ENCODE measurements around the gene FBXW10.
"Not testable (repeated sequence)": the region's sequence is repeated elsewhere in the genome, so short reads cannot be mapped to it uniquely, and the experiment has no call there.

FBXW10 gene, protein sequence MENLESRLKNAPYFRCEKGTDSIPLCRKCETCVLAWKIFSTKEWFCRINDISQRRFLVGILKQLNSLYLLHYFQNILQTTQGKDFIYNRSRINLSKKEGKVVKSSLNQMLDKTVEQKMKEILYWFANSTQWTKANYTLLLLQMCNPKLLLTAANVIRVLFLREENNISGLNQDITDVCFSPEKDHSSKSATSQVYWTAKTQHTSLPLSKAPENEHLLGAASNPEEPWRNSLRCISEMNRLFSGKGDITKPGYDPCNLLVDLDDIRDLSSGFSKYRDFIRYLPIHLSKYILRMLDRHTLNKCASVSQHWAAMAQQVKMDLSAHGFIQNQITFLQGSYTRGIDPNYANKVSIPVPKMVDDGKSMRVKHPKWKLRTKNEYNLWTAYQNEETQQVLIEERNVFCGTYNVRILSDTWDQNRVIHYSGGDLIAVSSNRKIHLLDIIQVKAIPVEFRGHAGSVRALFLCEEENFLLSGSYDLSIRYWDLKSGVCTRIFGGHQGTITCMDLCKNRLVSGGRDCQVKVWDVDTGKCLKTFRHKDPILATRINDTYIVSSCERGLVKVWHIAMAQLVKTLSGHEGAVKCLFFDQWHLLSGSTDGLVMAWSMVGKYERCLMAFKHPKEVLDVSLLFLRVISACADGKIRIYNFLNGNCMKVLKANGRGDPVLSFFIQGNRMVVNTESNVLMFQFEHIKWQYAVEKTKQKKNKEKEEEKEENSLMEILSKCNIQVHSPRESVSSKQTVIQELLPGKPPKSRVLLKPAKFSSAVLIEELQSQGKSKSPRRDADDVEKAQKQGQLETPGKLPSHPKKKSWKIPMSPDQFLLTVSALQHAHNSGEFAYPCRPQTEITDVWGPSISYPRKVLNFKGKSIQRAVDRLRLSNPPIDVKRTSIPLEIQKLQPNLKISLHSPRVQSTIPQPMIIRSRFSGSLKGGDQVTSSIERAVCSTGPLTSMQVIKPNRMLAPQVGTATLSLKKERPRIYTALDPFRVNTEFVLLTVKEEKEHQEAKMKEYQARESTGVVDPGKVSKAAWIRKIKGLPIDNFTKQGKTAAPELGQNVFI

DNA sequence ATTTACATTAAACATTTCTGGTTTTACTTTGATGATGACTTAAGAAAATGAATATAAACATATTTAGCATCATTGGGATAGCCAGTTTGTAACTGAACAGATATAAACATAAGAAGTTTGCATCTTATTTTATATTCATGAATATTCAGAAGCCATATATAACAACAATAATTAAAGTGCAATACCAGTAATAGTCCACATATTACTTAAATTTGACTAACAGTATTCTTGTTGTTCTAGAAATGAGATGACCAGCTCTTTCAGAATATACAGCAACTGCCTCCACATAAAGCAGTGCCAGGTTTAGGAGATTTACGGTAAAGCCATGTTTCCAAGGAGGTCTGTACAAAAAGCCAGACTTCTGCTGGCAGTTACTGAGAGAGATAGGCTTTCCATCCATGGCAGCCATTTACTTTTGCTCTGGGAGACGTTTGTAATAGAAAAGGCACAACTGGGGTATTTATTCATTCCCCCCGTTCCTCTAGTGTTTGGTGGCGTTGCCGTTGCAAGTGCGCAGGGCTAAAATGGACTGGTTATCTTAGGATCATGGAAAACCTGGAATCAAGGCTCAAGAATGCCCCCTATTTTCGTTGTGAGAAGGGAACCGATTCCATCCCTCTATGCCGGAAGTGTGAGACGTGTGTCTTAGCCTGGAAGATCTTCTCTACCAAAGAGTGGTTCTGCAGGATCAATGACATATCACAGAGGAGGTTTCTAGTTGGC lies at the start of gene FBXW10:
Gene FBXW10, plus strand, starts transcription at position 356 of the 723 bp plus-strand sequence. Its CDS starts 191 bp downstream, at position 547.
- not testable (repeated sequence) for DNase-seq

DNA sequence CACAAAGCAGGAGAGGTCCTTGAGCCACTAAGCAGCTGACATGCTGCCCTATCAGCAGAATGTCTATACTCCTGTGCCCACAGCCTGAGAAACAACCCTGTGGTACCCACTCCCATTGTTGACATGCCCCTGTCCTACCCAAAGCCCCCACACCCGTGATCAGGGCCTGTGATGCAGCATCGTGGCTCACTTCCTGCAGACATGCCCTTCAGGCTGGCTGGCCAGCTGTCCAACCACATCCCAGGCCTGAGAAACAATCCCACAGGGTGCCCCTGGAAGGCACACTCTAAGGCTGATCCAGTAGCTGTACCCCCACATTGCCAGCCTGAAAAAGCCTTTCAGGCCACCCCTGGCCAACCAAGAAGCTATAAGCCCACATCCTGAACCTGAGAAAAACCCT lies 48.7 kb upstream of the FBXW10 start:
- DNase-seq: not testable (repeated sequence)

GRCh38 chr17:18698473-18699103 lies 45.3 kb upstream of the FBXW10 start:
- DNase-seq: not testable (repeated sequence)

GRCh38 chr17:18705955-18706354 lies 37.9 kb upstream of the FBXW10 start:
- DNase-seq: not testable (repeated sequence)

- DNase-seq: not testable (repeated sequence)
Measured at GRCh38 chr17:18708215-18708614, 35.6 kb upstream of the FBXW10 start.

DNA sequence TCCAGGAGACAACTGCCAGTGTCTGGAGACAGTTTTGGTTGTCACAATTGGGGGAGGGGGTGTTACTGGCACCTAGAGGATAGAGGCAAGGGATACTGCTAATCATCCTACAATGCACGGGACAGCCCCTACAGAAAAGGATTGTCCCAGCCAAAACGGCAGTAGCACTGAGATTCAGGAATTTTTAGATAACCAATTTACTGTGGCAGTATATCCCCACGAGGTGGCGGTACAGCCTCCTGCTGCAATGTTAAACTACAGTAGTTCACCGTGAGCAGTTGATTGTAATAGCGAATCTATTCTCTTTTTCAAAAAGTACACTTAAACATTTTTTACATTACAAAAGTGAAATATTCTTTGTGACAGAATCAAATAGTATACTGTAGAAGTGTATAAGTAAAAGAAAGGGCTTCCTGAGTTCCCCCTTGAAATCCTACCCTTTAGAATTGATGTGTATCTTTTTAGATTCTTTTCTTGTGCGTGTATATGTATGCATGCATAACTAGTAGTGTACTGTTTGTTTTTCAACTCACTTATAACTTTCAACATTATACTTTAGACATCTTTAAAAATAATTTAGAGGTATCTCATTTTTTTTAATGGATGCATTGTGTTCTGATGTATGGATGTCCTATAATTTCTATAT lies 31.4 kb upstream of the FBXW10 start:
- DNase-seq: peak; percentile 60

DNA sequence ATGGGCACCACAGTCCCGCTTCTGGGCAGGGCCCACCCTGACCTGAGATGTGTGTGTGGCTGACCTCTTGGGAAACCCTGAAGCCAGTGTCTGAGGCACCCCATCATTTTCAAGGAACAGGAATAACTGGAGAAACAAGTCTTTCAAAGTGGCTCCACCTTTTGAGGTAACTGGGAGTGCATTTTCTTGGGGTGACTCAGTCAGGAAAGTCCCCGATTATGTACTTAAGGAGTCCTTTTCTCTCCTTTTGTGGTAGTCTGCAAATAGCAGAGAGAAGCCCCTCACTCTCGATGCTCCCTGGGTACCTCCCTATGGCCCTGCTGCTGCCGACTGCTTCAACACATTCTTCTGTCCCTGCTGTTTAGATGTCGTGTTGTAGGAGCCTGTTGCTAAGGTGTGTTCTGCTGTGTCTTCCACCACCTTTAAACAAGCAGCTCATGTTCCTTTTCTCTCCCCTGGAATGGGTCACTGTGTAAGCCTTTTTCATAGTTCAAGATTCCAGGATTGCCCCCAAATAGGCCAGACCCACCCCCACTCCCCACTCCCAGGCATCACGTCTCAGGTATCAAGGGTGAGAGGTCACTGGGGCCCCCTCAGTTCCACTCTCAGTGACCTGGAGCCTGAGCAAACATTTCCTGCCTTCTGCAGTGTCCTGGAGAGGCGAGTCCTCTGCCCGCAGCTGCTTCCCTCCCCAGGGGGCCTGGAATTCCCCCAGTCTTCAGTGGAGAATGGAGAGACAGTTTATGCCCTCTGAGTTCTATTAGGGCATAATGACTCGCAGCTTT lies 25.0 kb upstream of the FBXW10 start:
- DNase-seq: not testable (repeated sequence)

DNA sequence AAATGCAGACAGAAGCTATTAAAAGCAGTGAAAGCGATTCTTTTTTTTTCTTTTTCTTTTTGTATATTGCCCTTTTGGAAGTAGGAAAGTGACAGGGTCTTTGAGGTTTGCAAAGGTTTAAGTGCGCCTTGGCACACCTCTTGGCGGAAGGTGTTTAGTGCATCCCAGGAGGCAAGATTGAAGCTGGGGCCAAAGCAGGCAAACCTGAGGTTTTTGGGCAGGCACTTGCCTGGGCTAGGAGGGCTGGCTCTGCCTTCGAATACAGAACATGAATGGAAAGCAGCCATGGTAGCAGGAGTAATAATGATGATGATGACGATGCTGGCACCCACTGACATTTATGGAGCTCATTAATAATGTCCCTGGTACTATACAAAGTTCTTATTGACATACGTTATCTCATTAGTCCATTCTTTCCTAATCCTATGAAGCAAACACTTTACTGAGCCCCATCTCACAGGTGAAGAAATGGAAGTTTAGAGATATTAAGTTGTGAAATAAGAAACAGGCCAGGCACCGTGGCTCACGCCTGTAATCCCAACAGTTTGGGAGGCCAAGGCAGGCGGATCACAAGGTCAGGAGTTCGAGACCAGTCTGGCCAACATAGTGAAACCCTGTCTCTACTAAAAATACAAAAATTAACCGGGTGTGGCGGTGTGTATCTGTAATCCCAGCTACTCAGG lies 24.3 kb upstream of the FBXW10 start:
- not testable (repeated sequence) for DNase-seq

DNA sequence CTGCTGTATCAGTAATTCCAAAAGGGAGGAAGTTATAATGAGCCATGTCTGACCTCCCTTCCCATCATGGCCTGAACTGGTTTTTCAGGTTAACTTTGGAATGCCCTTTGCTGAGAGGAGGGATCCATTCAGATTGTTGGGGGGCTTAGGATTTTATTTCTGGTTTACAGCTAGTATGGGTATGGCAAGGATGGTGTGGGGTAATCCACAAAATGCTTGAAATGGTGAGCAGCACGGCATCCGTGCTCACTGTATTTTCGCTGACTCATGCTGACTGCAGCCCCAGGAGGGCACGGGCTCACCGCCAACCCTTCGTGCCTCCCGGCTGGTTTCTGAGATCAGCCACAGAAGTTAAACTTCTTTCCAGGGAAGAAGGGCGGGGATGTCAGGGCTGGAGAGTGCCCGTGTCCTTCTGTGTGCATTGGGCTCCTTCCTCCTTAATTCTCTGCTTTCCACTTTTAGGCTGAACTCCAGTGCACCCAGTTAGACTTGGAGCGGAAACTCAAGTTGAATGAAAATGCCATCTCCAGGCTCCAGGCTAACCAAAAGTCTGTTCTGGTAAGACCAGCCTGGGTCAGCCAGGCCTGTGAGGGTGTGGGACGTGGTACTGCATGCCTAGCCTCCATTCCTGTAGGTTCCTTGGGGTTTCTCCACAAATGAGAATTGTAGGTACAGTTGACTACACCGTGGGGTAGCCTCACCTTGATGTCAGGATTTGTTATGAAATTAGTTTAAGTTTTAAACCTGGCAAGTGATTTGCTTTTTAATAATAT lies 21.9 kb upstream of the FBXW10 start:
- DNase-seq: not testable (repeated sequence)

DNA sequence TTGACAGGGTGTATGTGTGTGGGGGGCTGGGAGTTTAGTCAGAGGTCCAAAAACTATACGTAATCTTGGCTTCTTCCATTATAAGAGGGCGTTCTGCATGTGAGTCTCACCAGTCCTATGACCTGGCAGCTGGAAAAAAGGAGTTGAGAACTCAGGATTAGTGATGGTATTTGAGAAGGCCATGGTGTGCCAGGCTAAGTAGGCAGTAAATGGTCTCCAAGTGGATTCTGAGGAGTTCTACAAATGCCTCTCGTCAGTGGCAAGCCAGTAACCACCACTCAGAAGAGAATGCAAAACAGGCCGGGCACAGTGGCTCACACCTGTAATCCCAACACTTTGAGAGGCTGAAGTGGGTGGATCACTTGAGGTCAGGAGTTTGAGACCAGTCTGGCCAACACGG lies 21.2 kb upstream of the FBXW10 start:
- DNase-seq: not testable (repeated sequence)

DNA sequence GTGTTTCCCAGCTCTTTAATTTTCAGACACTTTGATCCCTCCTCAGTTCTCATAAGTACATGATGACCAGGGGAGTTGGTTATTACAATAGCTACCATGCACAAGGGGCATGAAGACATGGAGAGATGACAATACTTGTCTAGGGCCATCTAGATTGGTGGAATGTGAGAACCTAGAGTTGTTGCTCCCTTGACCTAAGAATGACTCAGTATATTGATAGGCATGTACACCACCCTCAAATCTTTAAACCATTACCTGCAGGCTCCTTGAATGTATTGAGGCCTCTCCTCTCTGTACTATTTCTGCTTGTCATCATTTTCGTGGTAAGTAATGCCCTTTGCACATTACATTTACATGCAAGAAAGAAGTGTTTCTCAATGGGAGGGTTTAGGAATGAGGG lies 20.3 kb upstream of the FBXW10 start:
- DNase-seq: not testable (repeated sequence)

GRCh38 chr17:18732438-18732837 lies 11.4 kb upstream of the FBXW10 start:
- DNase-seq: not testable (repeated sequence)

DNA sequence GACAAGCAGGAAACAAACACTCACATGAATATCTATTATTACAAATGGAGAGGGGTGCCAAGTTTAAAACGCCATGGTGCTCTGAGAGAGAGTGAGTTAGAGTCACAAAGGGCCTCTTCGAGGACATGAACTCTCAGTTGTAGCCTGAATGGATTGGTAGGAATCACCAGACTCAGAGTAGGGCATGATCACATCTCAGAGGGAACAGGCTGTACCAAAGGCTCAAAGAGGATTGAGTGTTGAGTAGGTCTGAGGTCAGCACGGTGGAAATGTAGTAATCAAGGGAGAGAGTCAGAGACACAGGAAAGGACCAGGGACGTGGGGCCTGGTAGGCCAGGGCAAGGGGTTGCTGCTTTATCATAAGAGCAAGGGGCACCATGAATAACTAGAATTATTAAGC lies 10.5 kb upstream of the FBXW10 start:
- not testable (repeated sequence) for DNase-seq

GRCh38 chr17:18739616-18740391 lies 4.0 kb upstream of the FBXW10 start:
- not testable (repeated sequence) for DNase-seq

GRCh38 chr17:18741228-18741627 lies 2.6 kb upstream of the FBXW10 start:
- DNase-seq: not testable (repeated sequence)

DNA sequence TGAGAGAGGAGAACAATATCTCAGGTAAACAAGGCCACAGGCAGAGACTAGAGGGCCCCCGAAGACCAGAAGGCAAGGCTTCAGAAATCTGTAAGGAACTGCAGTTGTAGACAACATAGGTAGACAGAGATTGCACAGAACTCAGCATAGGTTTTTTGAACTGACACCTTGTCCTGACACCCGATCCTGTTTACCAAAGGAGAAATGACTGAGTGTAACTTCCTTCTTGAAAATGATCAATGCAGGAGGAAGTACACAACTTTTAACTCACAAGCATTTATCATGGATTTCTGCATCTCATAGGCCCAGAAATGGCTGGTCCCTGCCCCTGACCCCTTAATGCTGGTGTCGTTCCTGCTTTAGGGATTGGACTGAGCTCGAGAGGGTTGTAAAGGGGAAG lies 872 bp downstream of the FBXW10 start:
- not testable (repeated sequence) for DNase-seq

GRCh38 chr17:18746551-18746950 lies 2.7 kb downstream of the FBXW10 start:
- not testable (repeated sequence) for DNase-seq

- not testable (repeated sequence) for DNase-seq
Measured at GRCh38 chr17:18747501-18747900, 3.6 kb downstream of the FBXW10 start.
